SH-SY5Y (cell line): ENCODE measurements around the gene CEP131.

Source experiments
- GATA2 ChIP-seq: IDR thresholded peaks from 2 replicates; pipeline ENCODE4 v1.6.1; 2011; ENCODE audit warnings: mild to moderate bottlenecking, low read depth, low read length
- GATA3 ChIP-seq: IDR thresholded peaks from 2 replicates; pipeline ENCODE4 v1.6.1; 2011; ENCODE audit warnings: low read depth, mild to moderate bottlenecking, low read length, moderate library complexity

CEP131 gene

DNA sequence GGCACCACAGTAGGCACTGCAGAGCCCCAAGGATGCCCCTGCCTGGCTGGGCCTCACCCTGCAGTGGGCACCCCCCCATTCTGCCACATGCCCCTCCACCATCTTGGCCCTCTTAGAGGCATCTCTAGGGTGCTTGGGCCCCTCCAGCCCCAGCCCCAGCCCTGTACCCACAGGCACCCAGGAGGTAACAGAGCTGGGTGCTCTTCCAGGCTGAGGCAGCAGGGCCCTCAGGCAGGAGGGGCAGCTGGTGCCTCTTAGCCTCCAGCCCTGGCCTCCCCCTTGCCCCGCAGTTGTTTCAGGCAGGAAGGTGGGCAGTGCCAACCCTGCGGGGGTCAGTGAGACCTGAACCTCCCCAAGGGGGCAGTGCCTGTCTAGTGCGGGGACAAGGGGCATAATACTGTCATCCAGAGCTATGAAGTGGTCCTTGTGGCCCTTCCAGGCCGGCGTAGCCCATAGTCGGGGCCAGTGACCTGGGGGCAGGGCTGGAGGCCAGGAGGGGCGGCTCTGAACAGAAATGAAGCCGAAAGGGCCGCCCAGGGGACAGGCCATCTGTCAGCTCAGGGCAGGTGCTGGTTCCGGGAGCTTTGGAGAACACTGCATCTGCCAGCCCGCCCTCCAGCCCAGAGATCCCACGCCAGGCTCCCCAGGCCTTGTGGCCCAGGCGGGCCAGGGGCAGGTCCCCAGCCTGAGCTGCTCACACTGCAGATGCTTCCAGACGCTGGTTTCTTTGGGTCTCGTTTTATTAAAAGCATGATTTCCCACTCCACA lies 51.9 kb downstream of the CEP131 start:
- TF ChIP-seq GATA3 (no peak), GATA2 (no peak)

DNA sequence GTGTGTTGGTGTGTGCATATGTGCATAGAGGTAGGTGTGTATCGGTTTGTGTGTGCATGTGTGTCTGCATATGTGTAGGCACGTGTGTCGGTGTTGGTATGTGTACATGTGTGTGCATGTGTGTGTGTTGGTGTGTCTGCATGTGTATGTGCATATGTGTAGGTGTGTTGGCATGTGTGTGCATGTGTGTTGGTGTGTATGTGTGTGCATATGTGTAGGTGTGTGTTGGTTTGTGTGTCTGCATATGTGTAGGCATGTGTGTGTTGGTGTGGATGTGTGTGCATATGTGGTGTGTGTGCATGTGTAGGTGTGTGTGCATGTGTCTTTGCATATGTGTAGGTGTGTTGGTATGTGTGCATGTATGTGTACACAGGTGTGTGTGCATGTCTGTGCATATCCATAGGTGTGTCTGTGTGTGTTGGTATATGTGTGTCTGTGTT lies 52.9 kb downstream of the CEP131 start:
- no peak for TF ChIP-seq GATA3
- TF ChIP-seq GATA2: no peak

- TF ChIP-seq GATA2 (no peak), GATA3 (no peak)
Measured at GRCh38 chr17:81167638-81168037, 55.1 kb downstream of the CEP131 start.

GRCh38 chr17:81167194-81167524 lies 55.6 kb downstream of the CEP131 start:
- no peak for TF ChIP-seq GATA2
- no peak for TF ChIP-seq GATA3

DNA sequence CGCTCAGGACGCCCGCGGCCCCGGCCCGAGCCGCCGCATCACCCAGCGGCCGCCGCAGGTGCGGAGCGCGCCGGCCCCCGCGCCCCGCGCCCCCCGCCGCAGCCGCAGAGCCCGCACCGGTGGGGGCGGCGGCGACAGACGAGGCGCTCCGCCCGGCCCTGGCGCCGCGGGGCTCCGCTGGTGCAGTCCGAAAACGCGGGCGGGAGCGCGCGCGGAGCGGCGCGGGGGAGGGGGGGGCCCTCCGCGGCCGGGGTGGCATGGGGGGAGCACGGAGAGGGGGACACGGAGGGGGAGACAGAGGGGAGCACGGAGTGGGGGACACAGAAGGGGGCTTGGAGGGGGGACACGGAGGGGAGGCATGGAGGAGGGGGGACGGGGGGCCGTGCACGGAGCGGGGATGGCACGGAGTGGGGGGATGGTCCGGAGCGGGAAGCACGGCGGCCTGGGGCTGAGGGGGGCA lies 56.7 kb downstream of the CEP131 start, which contains the start of gene AATK:
Gene AATK (minus strand): TSS at position 189 of the 460 bp plus-strand sequence. CDS start 229 bp downstream, outside the sequence.
- TF ChIP-seq GATA3: no peak
- TF ChIP-seq GATA2: no peak

- TF ChIP-seq GATA2 (no peak), GATA3 (no peak)
Measured at GRCh38 chr17:81165246-81166032, 57.3 kb downstream of the CEP131 start, which contains the start of gene PVALEF. PVALEF (plus strand) TSS chr17:81165507; CDS start chr17:81181227, 15,720 bp downstream.

GRCh38 chr17:81164371-81165245 lies 58.2 kb downstream of the CEP131 start:
- TF ChIP-seq GATA2 (no peak; the same call in 1 of the 2 replicates), GATA3 (no peak)

- TF ChIP-seq GATA2 (no peak), GATA3 (no peak)
Measured at GRCh38 chr17:81163703-81164370, 58.9 kb downstream of the CEP131 start.

- no peak for TF ChIP-seq GATA2
- no peak for TF ChIP-seq GATA3
Measured at GRCh38 chr17:81163051-81163695, 59.6 kb downstream of the CEP131 start.

- TF ChIP-seq GATA3 (no peak), GATA2 (no peak)
Measured at GRCh38 chr17:81162491-81162890, 60.3 kb downstream of the CEP131 start.

DNA sequence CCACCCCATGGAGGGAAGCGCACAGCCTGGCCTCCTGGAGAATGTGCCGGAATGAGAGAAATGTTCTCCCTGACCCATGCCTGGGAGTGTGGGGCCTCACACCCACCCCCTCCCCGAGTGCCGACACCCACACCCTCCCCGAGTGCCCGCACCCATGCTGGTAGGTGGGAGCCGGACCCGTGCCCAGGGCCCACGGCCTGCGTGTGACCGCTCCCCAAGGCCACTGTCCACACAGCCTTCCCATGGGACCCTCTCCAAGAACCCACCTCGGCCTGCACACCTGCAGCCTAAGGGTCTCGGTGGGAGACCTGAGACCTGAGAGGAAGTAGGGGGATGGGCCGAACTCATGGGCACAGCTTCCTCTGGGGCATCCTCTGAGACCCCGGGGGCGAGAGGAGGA lies 60.8 kb downstream of the CEP131 start:
- TF ChIP-seq GATA2: no peak
- TF ChIP-seq GATA3: no peak

- TF ChIP-seq GATA3: no peak
- no peak for TF ChIP-seq GATA2
Measured at GRCh38 chr17:81161536-81161935, 61.2 kb downstream of the CEP131 start.
